Measurements from ENCODE around the gene CCDC149.

CCDC149 gene

DNA sequence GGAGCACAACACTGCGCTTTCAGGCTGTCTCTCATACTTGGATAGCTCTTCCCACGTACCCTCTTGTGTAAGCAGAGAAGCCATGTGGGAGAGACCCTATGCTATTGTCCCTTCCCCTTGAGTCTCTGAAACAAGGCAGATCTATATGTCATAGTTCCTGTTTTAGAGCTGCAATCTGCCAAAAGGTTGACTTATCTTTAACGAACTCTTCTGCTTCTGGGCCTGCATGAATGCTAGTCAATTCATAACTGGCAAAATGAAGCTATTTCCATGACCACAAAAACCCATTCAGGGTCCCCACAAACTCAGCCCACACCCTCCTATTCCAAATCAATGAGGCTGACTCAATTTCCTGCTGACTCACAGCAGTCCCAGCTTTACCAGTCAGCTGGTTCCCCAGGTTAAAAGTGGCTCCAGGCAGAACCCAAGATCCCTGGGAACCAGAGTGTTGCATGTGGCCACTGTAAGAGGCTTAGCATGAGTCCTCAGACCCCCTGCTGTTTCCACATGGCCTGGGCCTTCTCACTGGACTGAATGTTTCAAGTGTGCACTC is 142.7 kb downstream of the CCDC149 start:
- peaks cover 7% of the 10 kb centered on the region for H3K9me3 Mint-ChIP-seq
- no peak overlapping the region for H3K27ac Mint-ChIP-seq
- H3K4me1 Mint-ChIP-seq: peaks cover 32% of the 10 kb centered on the region
- H3K36me3 Mint-ChIP-seq (ENCODE audit: low read depth): no peaks in the 10 kb centered on the region
- no peak overlapping the region for H3K4me3 Mint-ChIP-seq
- no peaks in the 10 kb centered on the region for H3K27me3 Mint-ChIP-seq (ENCODE audit: low read depth)
- TF ChIP-seq CTCF (IDR thresholded peaks at IDR 0.05; ENCODE audit: unreplicated experiment in 3 of 3): no peak

- H3K36me3 Mint-ChIP-seq (ENCODE audit: low read depth): no peaks in the 10 kb centered on the region
- no peak overlapping the region for H3K27ac Mint-ChIP-seq
- H3K9me3 Mint-ChIP-seq: peaks cover 7% of the 10 kb centered on the region
- H3K27me3 Mint-ChIP-seq (ENCODE audit: low read depth): no peaks in the 10 kb centered on the region
- no peak overlapping the region for H3K4me3 Mint-ChIP-seq
- H3K4me1 Mint-ChIP-seq: peaks cover 30% of the 10 kb centered on the region
- no peak for TF ChIP-seq CTCF (IDR thresholded peaks at IDR 0.05; ENCODE audit: unreplicated experiment in 3 of 3)
Measured at GRCh38 chr4:24769571-24769970, 143.3 kb downstream of the CCDC149 start.

- no peaks in the 10 kb centered on the region for H3K27me3 Mint-ChIP-seq (ENCODE audit: low read depth)
- H3K4me1 Mint-ChIP-seq: peaks cover 39% of the 10 kb centered on the region
- no peak overlapping the region for H3K4me3 Mint-ChIP-seq
- H3K9me3 Mint-ChIP-seq: peaks cover 7% of the 10 kb centered on the region
- TF ChIP-seq CTCF (IDR thresholded peaks at IDR 0.05; ENCODE audit: unreplicated experiment in 3 of 3): no peak
- H3K27ac Mint-ChIP-seq: no peak overlapping the region
- no peaks in the 10 kb centered on the region for H3K36me3 Mint-ChIP-seq (ENCODE audit: low read depth)
Measured at GRCh38 chr4:24768604-24769003, 144.2 kb downstream of the CCDC149 start.

- Mint-ChIP-seq H3K27me3 (ENCODE audit: low read depth) (no peaks in the 10 kb centered on the region), H3K4me3 (no peak overlapping the region), H3K9me3 (peaks cover 7% of the 10 kb centered on the region), H3K4me1 (peaks cover 39% of the 10 kb centered on the region), H3K36me3 (ENCODE audit: low read depth) (no peaks in the 10 kb centered on the region), H3K27ac (no peak overlapping the region)
- no peak for TF ChIP-seq CTCF (IDR thresholded peaks at IDR 0.05; ENCODE audit: unreplicated experiment in 3 of 3)
Measured at GRCh38 chr4:24768006-24768405, 144.8 kb downstream of the CCDC149 start.

GRCh38 chr4:24765376-24765988 is 147.4 kb downstream of the CCDC149 start:
- no peak for TF ChIP-seq CTCF (IDR thresholded peaks at IDR 0.05; ENCODE audit: unreplicated experiment in 3 of 3)
- Mint-ChIP-seq H3K27ac (peak overlapping the region in 1 of 3 experiments; percentile 40), H3K36me3 (ENCODE audit: low read depth) (no peaks in the 10 kb centered on the region), H3K4me3 (no peak overlapping the region), H3K4me1 (peaks cover 31% of the 10 kb centered on the region), H3K9me3 (peaks cover 7% of the 10 kb centered on the region), H3K27me3 (ENCODE audit: low read depth) (no peaks in the 10 kb centered on the region)

DNA sequence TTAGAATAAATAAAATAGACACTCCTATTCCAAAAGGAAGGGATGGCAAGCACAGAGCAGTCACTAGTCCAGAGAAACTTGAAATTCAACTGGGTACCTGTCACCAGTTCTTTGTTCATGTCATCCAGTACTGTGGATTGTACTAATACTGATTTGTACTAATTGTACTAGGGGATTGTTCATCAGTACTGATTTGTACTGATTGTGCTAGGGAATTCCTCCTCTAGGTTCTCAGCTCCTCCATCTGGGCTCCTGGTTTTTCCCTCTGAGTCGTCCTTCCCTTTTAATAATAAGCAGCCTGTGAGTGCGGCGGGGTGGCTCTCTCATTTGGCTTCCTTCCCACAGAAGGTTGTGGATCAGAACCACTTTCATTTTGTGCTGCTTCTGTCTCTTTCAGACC is 148.5 kb downstream of the CCDC149 start:
- no peak overlapping the region for H3K4me3 Mint-ChIP-seq
- no peak for TF ChIP-seq CTCF (IDR thresholded peaks at IDR 0.05; ENCODE audit: unreplicated experiment in 3 of 3)
- H3K4me1 Mint-ChIP-seq: peaks cover 25% of the 10 kb centered on the region
- H3K9me3 Mint-ChIP-seq: peaks cover 7% of the 10 kb centered on the region
- no peaks in the 10 kb centered on the region for H3K36me3 Mint-ChIP-seq (ENCODE audit: low read depth)
- H3K27ac Mint-ChIP-seq: peak overlapping the region in 2 of 3 experiments; percentile 12 to 45
- no peaks in the 10 kb centered on the region for H3K27me3 Mint-ChIP-seq (ENCODE audit: low read depth)
